GM19324 (cell line): ENCODE results near the gene FGR.

ENCODE experiments used
- ATAC-seq: cut with Tn5 transposase; IDR thresholded peaks from one replicate; pipeline ENCODE4 v1.9.1; 2021; ENCODE audit warnings: mild to moderate bottlenecking, moderate library complexity; ENCODE audit not compliant: unreplicated experiment, low FRiP score

Gene FGR

GRCh38 chr1:27602462-27603308, 32.3 kb downstream of the FGR start:
- no peak for ATAC-seq

- ATAC-seq: no peak
These were observed 33.1 kb downstream of the FGR start for GRCh38 chr1:27601771-27602461.

GRCh38 chr1:27601321-27601770, 33.6 kb downstream of the FGR start:
- no peak for ATAC-seq

- ATAC-seq: no peak
These were observed 34.3 kb downstream of the FGR start for GRCh38 chr1:27600498-27601175.

GRCh38 chr1:27599605-27600497, 35.1 kb downstream of the FGR start:
- ATAC-seq: no peak

- no peak for ATAC-seq
These were observed 36.0 kb downstream of the FGR start for GRCh38 chr1:27598902-27599528.

GRCh38 chr1:27598295-27598687, 36.7 kb downstream of the FGR start:
- no peak for ATAC-seq

GRCh38 chr1:27597516-27598294, 37.3 kb downstream of the FGR start:
- no peak for ATAC-seq

- no peak for ATAC-seq
These were observed 38.0 kb downstream of the FGR start for GRCh38 chr1:27596986-27597385.

GRCh38 chr1:27596261-27596660, 38.7 kb downstream of the FGR start:
- no peak for ATAC-seq

GRCh38 chr1:27595597-27595996, 39.4 kb downstream of the FGR start:
- ATAC-seq: no peak

- no peak for ATAC-seq
These were observed 40.1 kb downstream of the FGR start for GRCh38 chr1:27594564-27595510.

- ATAC-seq: no peak
These were observed 41.1 kb downstream of the FGR start for GRCh38 chr1:27593678-27594563.

GRCh38 chr1:27592931-27593677, 41.9 kb downstream of the FGR start:
- ATAC-seq: no peak

GRCh38 chr1:27592232-27592930, 42.6 kb downstream of the FGR start:
- ATAC-seq: no peak

- ATAC-seq: no peak
These were observed 43.4 kb downstream of the FGR start for GRCh38 chr1:27591622-27592021.
